WTC11 (cell line): ENCODE data around the gene ZNF398. TPM values are rescaled to one million over a fixed set of nuclear protein-coding genes. Genes with fewer than 3 reads are reported as not detected.

ENCODE experiments used
- AR ChIP-seq: fragments of 250-450 bp; sonication (Bioruptor Pico); IDR thresholded peaks from 2 replicates; pipeline ENCODE4 v1.9.0; 2021; ENCODE audit warnings: mild to moderate bottlenecking
- CREB1 ChIP-seq: sonication (generic); formaldehyde crosslinking; IDR thresholded peaks from 2 replicates; pipeline ENCODE4 v1.8.0; 2023; ENCODE audit warnings: mild to moderate bottlenecking, missing genetic modification reagents
- ELF4 ChIP-seq: sonication (generic); formaldehyde crosslinking; IDR thresholded peaks from 2 replicates; pipeline ENCODE4 v1.8.1; 2022; ENCODE audit warnings: low read depth, mild to moderate bottlenecking, moderate library complexity, missing genetic modification reagents
- ERG ChIP-seq: fragments of 250-450 bp; sonication (Bioruptor Pico); IDR thresholded peaks from 2 replicates; pipeline ENCODE4 v1.8.0; 2021; ENCODE audit warnings: mild to moderate bottlenecking
- ESRRA ChIP-seq: sonication (generic); formaldehyde crosslinking; IDR thresholded peaks from 2 replicates; pipeline ENCODE4 v1.8.1; 2022; ENCODE audit warnings: mild to moderate bottlenecking, missing genetic modification reagents, borderline replicate concordance
- HMGA2 ChIP-seq: fragments of 250-450 bp; sonication (Bioruptor Pico); IDR thresholded peaks from 2 replicates; pipeline ENCODE4 v1.4.0; 2021; ENCODE audit warnings: mild to moderate bottlenecking, moderate library complexity
- PRDM15 ChIP-seq: sonication (generic); formaldehyde crosslinking; IDR thresholded peaks from 2 replicates; pipeline ENCODE4 v1.8.0; 2022; ENCODE audit warnings: missing genetic modification reagents
- PRRX2 ChIP-seq: fragments of 250-450 bp; sonication (Bioruptor Pico); IDR thresholded peaks from 2 replicates; pipeline ENCODE4 v1.8.0; 2021; ENCODE audit warnings: mild to moderate bottlenecking
- TEAD4 ChIP-seq: sonication (generic); formaldehyde crosslinking; IDR thresholded peaks from 2 replicates; pipeline ENCODE4 v1.8.0; 2022; ENCODE audit warnings: mild to moderate bottlenecking, missing genetic modification reagents
- ZNF263 ChIP-seq: sonication (generic); formaldehyde crosslinking; IDR thresholded peaks from 2 replicates; pipeline ENCODE4 v1.8.1; 2022; ENCODE audit warnings: low read depth, mild to moderate bottlenecking, moderate library complexity, missing genetic modification reagents
- ZNF396 ChIP-seq: fragments of 250-450 bp; sonication (Bioruptor Pico); IDR thresholded peaks from 2 replicates; pipeline ENCODE4 v1.8.0; 2021; ENCODE audit warnings: mild to moderate bottlenecking, moderate library complexity, borderline replicate concordance
- ZNF416 ChIP-seq: fragments of 250-450 bp; sonication (Bioruptor Pico); IDR thresholded peaks from 2 replicates; pipeline ENCODE4 v1.9.0; 2021; ENCODE audit warnings: mild to moderate bottlenecking, inconsistent platforms
- total RNA-seq: library from RNA; stranded (reverse); gene quantifications from 3 replicates; pipeline ENCODE4 v1.2.3, GENCODE V29; 2021
- TF ChIP-seq, protein P1 (sequence below): sonication (generic); formaldehyde crosslinking; IDR thresholded peaks from 2 replicates; pipeline ENCODE4 v1.8.0; 2023; ENCODE audit warnings: missing genetic modification reagents, mild to moderate bottlenecking, borderline replicate concordance
- TF ChIP-seq, protein P2 (sequence below): sonication (generic); formaldehyde crosslinking; IDR thresholded peaks from 2 replicates; pipeline ENCODE4 v1.8.1; 2022; ENCODE audit warnings: low read depth, mild to moderate bottlenecking, moderate library complexity, missing genetic modification reagents, borderline replicate concordance
- TF ChIP-seq, protein P3 (sequence below): fragments of 250-450 bp; sonication (Bioruptor Pico); IDR thresholded peaks from 2 replicates; pipeline ENCODE4 v2.1.2; 2022; ENCODE audit warnings: mild to moderate bottlenecking, moderate library complexity
- TF ChIP-seq, protein P4 (sequence below): sonication (generic); formaldehyde crosslinking; conservative IDR thresholded peaks from 2 replicates; pipeline ENCODE4 v1.8.1; 2022; ENCODE audit warnings: mild to moderate bottlenecking, missing genetic modification reagents
- TF ChIP-seq, protein P5 (sequence below): sonication (generic); formaldehyde crosslinking; IDR thresholded peaks from 2 replicates; pipeline ENCODE4 v1.8.0; 2022; ENCODE audit warnings: mild to moderate bottlenecking, missing genetic modification reagents
- TF ChIP-seq, protein P6 (sequence below): sonication (generic); formaldehyde crosslinking; IDR thresholded peaks from 2 replicates; pipeline ENCODE4 v1.8.1; 2022; ENCODE audit warnings: missing genetic modification reagents, borderline replicate concordance

The ZNF398 gene
- total RNA-seq, 1 experiment from 2014 or later: 63.2 TPM

GRCh38 chr7:149125863-149126661 lies 21.2 kb upstream of the ZNF398 start, which contains the start of gene ZNF425 (continued):
- TF ChIP-seq, protein P1, sequence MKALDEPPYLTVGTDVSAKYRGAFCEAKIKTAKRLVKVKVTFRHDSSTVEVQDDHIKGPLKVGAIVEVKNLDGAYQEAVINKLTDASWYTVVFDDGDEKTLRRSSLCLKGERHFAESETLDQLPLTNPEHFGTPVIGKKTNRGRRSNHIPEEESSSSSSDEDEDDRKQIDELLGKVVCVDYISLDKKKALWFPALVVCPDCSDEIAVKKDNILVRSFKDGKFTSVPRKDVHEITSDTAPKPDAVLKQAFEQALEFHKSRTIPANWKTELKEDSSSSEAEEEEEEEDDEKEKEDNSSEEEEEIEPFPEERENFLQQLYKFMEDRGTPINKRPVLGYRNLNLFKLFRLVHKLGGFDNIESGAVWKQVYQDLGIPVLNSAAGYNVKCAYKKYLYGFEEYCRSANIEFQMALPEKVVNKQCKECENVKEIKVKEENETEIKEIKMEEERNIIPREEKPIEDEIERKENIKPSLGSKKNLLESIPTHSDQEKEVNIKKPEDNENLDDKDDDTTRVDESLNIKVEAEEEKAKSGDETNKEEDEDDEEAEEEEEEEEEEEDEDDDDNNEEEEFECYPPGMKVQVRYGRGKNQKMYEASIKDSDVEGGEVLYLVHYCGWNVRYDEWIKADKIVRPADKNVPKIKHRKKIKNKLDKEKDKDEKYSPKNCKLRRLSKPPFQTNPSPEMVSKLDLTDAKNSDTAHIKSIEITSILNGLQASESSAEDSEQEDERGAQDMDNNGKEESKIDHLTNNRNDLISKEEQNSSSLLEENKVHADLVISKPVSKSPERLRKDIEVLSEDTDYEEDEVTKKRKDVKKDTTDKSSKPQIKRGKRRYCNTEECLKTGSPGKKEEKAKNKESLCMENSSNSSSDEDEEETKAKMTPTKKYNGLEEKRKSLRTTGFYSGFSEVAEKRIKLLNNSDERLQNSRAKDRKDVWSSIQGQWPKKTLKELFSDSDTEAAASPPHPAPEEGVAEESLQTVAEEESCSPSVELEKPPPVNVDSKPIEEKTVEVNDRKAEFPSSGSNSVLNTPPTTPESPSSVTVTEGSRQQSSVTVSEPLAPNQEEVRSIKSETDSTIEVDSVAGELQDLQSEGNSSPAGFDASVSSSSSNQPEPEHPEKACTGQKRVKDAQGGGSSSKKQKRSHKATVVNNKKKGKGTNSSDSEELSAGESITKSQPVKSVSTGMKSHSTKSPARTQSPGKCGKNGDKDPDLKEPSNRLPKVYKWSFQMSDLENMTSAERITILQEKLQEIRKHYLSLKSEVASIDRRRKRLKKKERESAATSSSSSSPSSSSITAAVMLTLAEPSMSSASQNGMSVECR (CRISPR knock-in tag): peak; percentile 54; the same call in 1 of the 2 replicates
- TF ChIP-seq, protein P2, sequence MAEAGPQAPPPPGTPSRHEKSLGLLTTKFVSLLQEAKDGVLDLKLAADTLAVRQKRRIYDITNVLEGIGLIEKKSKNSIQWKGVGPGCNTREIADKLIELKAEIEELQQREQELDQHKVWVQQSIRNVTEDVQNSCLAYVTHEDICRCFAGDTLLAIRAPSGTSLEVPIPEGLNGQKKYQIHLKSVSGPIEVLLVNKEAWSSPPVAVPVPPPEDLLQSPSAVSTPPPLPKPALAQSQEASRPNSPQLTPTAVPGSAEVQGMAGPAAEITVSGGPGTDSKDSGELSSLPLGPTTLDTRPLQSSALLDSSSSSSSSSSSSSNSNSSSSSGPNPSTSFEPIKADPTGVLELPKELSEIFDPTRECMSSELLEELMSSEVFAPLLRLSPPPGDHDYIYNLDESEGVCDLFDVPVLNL (CRISPR knock-in tag): peak; percentile 76
- TF ChIP-seq ZNF263 (CRISPR knock-in tag) (0 out of 2 replicates have a peak, but pooled peaks have one; percentile 25), CREB1 (CRISPR knock-in tag) (peak; percentile 79), AR (CRISPR knock-in tag) (peak; percentile 71; the same call in 1 of the 2 replicates), TEAD4 (peak; percentile 74), ZNF416 (CRISPR knock-in tag) (peak; percentile 75; the same call in 1 of the 2 replicates), PRDM15 (no peak), PRRX2 (peak; percentile 83; the same call in 1 of the 2 replicates), ZNF396 (CRISPR knock-in tag) (no peak), ERG (CRISPR knock-in tag) (no peak), HMGA2 (CRISPR knock-in tag) (no peak), ELF4 (CRISPR knock-in tag) (no peak), ESRRA (peak; percentile 84)
- TF ChIP-seq, protein P3, sequence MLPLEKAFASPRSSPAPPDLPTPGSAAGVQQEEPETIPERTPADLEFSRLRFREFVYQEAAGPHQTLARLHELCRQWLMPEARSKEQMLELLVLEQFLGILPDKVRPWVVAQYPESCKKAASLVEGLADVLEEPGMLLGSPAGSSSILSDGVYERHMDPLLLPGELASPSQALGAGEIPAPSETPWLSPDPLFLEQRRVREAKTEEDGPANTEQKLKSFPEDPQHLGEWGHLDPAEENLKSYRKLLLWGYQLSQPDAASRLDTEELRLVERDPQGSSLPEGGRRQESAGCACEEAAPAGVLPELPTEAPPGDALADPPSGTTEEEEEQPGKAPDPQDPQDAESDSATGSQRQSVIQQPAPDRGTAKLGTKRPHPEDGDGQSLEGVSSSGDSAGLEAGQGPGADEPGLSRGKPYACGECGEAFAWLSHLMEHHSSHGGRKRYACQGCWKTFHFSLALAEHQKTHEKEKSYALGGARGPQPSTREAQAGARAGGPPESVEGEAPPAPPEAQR (CRISPR knock-in tag): no peak
- TF ChIP-seq, protein P4, sequence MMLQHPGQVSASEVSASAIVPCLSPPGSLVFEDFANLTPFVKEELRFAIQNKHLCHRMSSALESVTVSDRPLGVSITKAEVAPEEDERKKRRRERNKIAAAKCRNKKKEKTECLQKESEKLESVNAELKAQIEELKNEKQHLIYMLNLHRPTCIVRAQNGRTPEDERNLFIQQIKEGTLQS (CRISPR knock-in tag): 0 out of 2 replicates have a peak, but pooled peaks have one; percentile 65
- TF ChIP-seq, protein P5, sequence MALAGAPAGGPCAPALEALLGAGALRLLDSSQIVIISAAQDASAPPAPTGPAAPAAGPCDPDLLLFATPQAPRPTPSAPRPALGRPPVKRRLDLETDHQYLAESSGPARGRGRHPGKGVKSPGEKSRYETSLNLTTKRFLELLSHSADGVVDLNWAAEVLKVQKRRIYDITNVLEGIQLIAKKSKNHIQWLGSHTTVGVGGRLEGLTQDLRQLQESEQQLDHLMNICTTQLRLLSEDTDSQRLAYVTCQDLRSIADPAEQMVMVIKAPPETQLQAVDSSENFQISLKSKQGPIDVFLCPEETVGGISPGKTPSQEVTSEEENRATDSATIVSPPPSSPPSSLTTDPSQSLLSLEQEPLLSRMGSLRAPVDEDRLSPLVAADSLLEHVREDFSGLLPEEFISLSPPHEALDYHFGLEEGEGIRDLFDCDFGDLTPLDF (CRISPR knock-in tag): peak; percentile 70; the same call in 1 of the 2 replicates
- TF ChIP-seq, protein P6, sequence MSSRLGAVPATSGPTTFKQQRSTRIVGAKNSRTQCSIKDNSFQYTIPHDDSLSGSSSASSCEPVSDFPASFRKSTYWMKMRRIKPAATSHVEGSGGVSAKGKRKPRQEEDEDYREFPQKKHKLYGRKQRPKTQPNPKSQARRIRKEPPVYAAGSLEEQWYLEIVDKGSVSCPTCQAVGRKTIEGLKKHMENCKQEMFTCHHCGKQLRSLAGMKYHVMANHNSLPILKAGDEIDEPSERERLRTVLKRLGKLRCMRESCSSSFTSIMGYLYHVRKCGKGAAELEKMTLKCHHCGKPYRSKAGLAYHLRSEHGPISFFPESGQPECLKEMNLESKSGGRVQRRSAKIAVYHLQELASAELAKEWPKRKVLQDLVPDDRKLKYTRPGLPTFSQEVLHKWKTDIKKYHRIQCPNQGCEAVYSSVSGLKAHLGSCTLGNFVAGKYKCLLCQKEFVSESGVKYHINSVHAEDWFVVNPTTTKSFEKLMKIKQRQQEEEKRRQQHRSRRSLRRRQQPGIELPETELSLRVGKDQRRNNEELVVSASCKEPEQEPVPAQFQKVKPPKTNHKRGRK: no peak
